HepG2 (cell line): ENCODE results near the gene ASXL1. TPM values are rescaled to one million over a fixed set of nuclear protein-coding genes. Genes with fewer than 3 reads are reported as not detected.

Experiments
- MTA1 ChIP-seq: sonication (generic); formaldehyde crosslinking; IDR thresholded peaks from 2 replicates; pipeline ENCODE4 v1.4.0; 2020; ENCODE audit warnings: missing genetic modification reagents, mild to moderate bottlenecking, borderline replicate concordance
- MYC ChIP-seq: sonication (generic); formaldehyde crosslinking; IDR thresholded peaks from 2 replicates; pipeline ENCODE4 v1.9.0; 2021; ENCODE audit warnings: missing genetic modification reagents, borderline replicate concordance
- NFRKB ChIP-seq: fragments of 450-650 bp; IDR thresholded peaks from 2 replicates; pipeline ENCODE4 v1.6.1; 2017
- NR2F6 ChIP-seq, 2 experiments: IDR thresholded peaks; 2 replicates each; pipeline ENCODE4 v1.6.1; 2016; ENCODE audit warnings: antibody characterized with exemption in 1 of 2, mild to moderate bottlenecking in 1 of 2
- RBM39 ChIP-seq: fragments of 200-400 bp; formaldehyde crosslinking; IDR thresholded peaks from one replicate; pipeline ENCODE4 v1.6.1; 2018; ENCODE audit warnings: antibody characterized with exemption, mild to moderate bottlenecking, low read depth, low read length; ENCODE audit not compliant: poor library complexity, severe bottlenecking
- TGIF2 ChIP-seq: IDR thresholded peaks from 2 replicates; pipeline ENCODE4 v1.6.1; 2016; ENCODE audit warnings: control low read depth, missing compliant biosample characterization
- ZBTB38 ChIP-seq: sonication (generic); formaldehyde crosslinking; IDR thresholded peaks from 2 replicates; pipeline ENCODE4 v1.5.1; 2020; ENCODE audit warnings: mild to moderate bottlenecking, missing genetic modification reagents
- ZNF143 ChIP-seq: sonication (generic); formaldehyde crosslinking; IDR thresholded peaks from 2 replicates; pipeline ENCODE4 v1.4.0; 2020; ENCODE audit warnings: missing genetic modification reagents
- ZNF563 ChIP-seq: sonication (generic); formaldehyde crosslinking; IDR thresholded peaks from 2 replicates; pipeline ENCODE4 v1.8.0; 2022; ENCODE audit warnings: mild to moderate bottlenecking, moderate library complexity, missing genetic modification reagents
- polyA plus RNA-seq, 8 experiments: library from polyadenylated mRNA; depleted of rRNA in 3 of 8; stranded (reverse) in 7 of 8; unstranded in 1 of 8; fragments of >200 nt; fragmentation: Illumina TruSeq in 4 of 8; extraction: Trizol in 4 of 8; gene quantifications; 2 replicates each; pipeline versions ENCODE4 v1.2.1 to v1.2.3, GENCODE V29; 2011 to 2016; ENCODE audit warnings: low read depth in 4 of 8, missing spikeins in 1 of 8, mixed read lengths in 1 of 8; ENCODE audit not compliant: insufficient read depth in 1 of 8
- total RNA-seq, 5 experiments: library from RNA; depleted of rRNA; stranded (reverse); fragments of >200 nt; fragmentation: Illumina TruSeq; extraction: Trizol; gene quantifications; 2 replicates each; pipeline ENCODE4 v1.2.3, GENCODE V29; 2016; ENCODE audit warnings: low read depth in 1 of 5
- TF ChIP-seq, protein P1 (sequence below): sonication (generic); formaldehyde crosslinking; IDR thresholded peaks from 2 replicates; pipeline ENCODE4 v1.4.0; 2020; ENCODE audit warnings: missing genetic modification reagents, borderline replicate concordance
- TF ChIP-seq, protein P2 (sequence below): sonication (generic); formaldehyde crosslinking; IDR thresholded peaks from 2 replicates; pipeline ENCODE4 v1.5.0; 2020; ENCODE audit warnings: mild to moderate bottlenecking, missing genetic modification reagents
- TF ChIP-seq, protein P3 (sequence below): IDR thresholded peaks from 2 replicates; pipeline ENCODE4 v1.6.1; 2016; ENCODE audit warnings: missing biosample characterization, missing genetic modification reagents, low read depth
- TF ChIP-seq, protein P4 (sequence below): sonication (generic); formaldehyde crosslinking; IDR thresholded peaks from 2 replicates; pipeline ENCODE4 v1.4.0; 2020; ENCODE audit warnings: missing genetic modification reagents
- TF ChIP-seq, protein P5 (sequence below): sonication (generic); formaldehyde crosslinking; IDR thresholded peaks from 2 replicates; pipeline ENCODE4 v1.5.1; 2020; ENCODE audit warnings: missing genetic modification reagents, mild to moderate bottlenecking, borderline replicate concordance

Gene ASXL1
- total and polyA plus RNA-seq, 2 of the 13 experiments (the other 11 are each of a cell fraction or from before 2014, with no cell fraction given) = 62.1 to 74.8 TPM

DNA sequence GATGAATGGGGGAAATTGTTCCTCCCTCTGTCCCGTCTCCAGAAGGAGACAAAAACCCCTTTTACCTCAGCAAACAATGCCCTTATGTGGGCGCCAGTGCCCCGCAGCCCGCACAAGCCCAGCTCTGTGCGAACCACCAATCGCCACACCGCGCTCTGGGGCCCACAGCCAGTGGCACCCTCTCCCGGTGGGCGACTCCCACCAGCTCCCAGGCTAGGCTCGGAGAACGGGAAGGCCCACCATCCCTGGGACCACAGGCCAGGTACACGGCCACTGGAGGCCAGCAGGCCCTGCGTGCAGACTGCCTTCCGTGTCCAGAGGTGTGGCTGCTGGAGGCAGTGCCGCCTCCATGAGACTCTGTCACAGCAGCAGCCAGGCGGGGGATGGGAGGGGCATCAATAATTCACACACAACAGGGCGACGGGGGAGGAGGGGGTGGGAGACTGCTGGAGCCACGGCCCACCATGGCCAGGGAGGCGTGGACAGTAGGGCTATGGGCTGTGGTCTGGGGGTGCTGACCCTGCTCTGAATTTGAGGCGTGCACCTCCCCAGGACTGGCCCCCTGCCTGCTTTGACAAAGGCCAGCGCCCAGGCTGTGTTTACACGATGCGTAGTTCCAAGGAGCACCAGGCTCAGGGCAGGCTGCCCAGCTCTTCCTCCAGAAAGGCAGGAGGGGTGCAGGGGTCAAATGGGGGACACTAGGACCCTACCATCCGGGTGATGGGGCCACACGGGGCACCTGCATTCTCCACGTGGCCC is 105.7 kb downstream of the ASXL1 start (continued):
- TF ChIP-seq MTA1 (peak; percentile 71; the same call in 1 of the 2 replicates), ZBTB38 (peak; percentile 66; the same call in 1 of the 2 replicates), ZNF143 (CRISPR knock-in tag) (0 out of 2 replicates have a peak, but pooled peaks have one; percentile 6), TGIF2 (CRISPR knock-in tag) (no peak), MYC (CRISPR knock-in tag) (peak; percentile 14; the same call in 1 of the 2 replicates), RBM39 (peak; percentile 55), ZNF563 (0 out of 2 replicates have a peak, but pooled peaks have one; percentile 3), NFRKB (no peak), NR2F6 (IDR thresholded peaks at IDR 0.05) (peak; percentile 12; the same call in 1 of the 2 replicates), NR2F6 (CRISPR knock-in tag; IDR thresholded peaks at IDR 0.05) (0 out of 2 replicates have a peak, but pooled peaks have one; percentile 22)
- TF ChIP-seq, protein P1, sequence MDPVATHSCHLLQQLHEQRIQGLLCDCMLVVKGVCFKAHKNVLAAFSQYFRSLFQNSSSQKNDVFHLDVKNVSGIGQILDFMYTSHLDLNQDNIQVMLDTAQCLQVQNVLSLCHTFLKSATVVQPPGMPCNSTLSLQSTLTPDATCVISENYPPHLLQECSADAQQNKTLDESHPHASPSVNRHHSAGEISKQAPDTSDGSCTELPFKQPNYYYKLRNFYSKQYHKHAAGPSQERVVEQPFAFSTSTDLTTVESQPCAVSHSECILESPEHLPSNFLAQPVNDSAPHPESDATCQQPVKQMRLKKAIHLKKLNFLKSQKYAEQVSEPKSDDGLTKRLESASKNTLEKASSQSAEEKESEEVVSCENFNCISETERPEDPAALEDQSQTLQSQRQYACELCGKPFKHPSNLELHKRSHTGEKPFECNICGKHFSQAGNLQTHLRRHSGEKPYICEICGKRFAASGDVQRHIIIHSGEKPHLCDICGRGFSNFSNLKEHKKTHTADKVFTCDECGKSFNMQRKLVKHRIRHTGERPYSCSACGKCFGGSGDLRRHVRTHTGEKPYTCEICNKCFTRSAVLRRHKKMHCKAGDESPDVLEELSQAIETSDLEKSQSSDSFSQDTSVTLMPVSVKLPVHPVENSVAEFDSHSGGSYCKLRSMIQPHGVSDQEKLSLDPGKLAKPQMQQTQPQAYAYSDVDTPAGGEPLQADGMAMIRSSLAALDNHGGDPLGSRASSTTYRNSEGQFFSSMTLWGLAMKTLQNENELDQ (CRISPR knock-in tag) = no peak
- TF ChIP-seq, protein P2, sequence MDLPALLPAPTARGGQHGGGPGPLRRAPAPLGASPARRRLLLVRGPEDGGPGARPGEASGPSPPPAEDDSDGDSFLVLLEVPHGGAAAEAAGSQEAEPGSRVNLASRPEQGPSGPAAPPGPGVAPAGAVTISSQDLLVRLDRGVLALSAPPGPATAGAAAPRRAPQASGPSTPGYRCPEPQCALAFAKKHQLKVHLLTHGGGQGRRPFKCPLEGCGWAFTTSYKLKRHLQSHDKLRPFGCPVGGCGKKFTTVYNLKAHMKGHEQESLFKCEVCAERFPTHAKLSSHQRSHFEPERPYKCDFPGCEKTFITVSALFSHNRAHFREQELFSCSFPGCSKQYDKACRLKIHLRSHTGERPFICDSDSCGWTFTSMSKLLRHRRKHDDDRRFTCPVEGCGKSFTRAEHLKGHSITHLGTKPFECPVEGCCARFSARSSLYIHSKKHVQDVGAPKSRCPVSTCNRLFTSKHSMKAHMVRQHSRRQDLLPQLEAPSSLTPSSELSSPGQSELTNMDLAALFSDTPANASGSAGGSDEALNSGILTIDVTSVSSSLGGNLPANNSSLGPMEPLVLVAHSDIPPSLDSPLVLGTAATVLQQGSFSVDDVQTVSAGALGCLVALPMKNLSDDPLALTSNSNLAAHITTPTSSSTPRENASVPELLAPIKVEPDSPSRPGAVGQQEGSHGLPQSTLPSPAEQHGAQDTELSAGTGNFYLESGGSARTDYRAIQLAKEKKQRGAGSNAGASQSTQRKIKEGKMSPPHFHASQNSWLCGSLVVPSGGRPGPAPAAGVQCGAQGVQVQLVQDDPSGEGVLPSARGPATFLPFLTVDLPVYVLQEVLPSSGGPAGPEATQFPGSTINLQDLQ (CRISPR knock-in tag) = 0 out of 2 replicates have a peak, but pooled peaks have one; percentile 10
- TF ChIP-seq, protein P3, sequence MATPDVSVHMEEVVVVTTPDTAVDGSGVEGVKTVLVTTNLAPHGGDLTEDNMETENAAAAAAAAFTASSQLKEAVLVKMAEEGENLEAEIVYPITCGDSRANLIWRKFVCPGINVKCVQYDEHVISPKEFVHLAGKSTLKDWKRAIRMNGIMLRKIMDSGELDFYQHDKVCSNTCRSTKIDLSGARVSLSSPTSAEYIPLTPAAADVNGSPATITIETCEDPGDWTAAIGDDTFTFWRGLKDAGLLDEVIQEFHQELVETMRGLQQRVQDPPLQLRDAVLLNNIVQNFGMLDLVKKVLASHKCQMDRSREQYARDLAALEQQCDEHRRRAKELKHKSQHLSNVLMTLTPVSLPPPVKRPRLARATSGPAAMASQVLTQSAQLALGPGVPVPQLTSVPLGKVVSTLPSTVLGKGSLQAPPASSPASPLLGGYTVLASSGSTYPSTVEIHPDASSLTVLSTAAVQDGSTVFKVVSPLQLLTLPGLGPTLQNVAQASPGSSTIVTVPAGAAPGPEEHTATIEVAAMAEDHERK (CRISPR knock-in tag) = no peak
- TF ChIP-seq, protein P4, sequence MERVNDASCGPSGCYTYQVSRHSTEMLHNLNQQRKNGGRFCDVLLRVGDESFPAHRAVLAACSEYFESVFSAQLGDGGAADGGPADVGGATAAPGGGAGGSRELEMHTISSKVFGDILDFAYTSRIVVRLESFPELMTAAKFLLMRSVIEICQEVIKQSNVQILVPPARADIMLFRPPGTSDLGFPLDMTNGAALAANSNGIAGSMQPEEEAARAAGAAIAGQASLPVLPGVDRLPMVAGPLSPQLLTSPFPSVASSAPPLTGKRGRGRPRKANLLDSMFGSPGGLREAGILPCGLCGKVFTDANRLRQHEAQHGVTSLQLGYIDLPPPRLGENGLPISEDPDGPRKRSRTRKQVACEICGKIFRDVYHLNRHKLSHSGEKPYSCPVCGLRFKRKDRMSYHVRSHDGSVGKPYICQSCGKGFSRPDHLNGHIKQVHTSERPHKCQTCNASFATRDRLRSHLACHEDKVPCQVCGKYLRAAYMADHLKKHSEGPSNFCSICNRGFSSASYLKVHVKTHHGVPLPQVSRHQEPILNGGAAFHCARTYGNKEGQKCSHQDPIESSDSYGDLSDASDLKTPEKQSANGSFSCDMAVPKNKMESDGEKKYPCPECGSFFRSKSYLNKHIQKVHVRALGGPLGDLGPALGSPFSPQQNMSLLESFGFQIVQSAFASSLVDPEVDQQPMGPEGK (CRISPR knock-in tag) = 0 out of 2 replicates have a peak, but pooled peaks have one; percentile 8
- TF ChIP-seq, protein P5, sequence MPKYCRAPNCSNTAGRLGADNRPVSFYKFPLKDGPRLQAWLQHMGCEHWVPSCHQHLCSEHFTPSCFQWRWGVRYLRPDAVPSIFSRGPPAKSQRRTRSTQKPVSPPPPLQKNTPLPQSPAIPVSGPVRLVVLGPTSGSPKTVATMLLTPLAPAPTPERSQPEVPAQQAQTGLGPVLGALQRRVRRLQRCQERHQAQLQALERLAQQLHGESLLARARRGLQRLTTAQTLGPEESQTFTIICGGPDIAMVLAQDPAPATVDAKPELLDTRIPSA = no peak
